PC-9 (cell line): ENCODE measurements around the gene NFIX.

Source experiments
- CTCF ChIP-seq: fragments of 200-600 bp; sonication (generic); conservative IDR thresholded peaks from 2 replicates; pipeline ENCODE4 v1.6.1; 2017; ENCODE audit warnings: mixed run types, antibody characterized with exemption, mild to moderate bottlenecking, moderate library complexity
- EZH2 ChIP-seq: fragments of 200-600 bp; sonication (generic); IDR thresholded peaks from 2 replicates; pipeline ENCODE4 v1.8.0; 2017; ENCODE audit warnings: antibody characterized with exemption, low read depth

GRCh38 chr19:13086341-13086740 lies 91.1 kb downstream of the NFIX start:
- no peak for TF ChIP-seq CTCF
- no peak for TF ChIP-seq EZH2
